Measurements from ENCODE around the gene CAMK1D. TPM values are rescaled to one million over a fixed set of nuclear protein-coding genes. Genes with fewer than 3 reads are reported as not detected.

The CAMK1D gene
- total RNA-seq, 4 donors from 2014 or later, result 29.7 to 36.7 (median 33.3) TPM

DNA sequence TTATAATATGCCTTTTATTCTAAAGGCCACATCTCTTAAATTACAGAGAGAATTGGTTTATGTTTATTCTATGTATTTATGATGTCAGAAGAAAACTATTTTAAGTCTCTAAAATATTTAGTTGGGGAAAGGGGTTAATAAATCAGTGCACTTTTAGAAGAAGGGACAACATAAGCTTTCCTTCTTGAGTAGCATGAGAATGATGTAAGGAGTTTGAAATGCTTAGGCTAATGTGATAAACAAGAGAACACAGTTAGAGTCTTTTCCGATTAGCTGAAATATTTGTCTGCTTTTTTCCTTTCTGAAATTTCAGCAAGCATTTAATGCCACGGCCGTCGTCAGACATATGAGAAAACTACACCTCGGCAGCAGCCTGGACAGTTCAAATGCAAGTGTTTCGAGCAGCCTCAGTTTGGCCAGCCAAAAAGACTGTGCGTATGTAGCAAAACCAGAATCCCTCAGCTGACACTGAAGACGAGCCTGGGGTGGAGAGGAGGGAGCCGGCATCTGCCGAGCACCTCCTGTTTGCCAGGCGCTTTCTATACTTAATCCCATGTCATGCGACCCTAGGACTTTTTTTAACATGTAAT lies 476.0 kb downstream of the CAMK1D start:
- 84 to 92% methylated on average over 12 of the region's 12 CpGs for WGBS, 2 donors
- no peak for TF ChIP-seq POLR2A (IDR thresholded peaks at IDR 0.05)
- H3K4me3 ChIP-seq (ENCODE audit: low read depth, poor library complexity, severe bottlenecking), result no peak overlapping the region
- intact Hi-C loops (cut with DNase I; ENCODE audit: low total_unique reads), result no loop called here
- no peak for DNase-seq (ENCODE audit: low spot score in 2 of 2)

DNA sequence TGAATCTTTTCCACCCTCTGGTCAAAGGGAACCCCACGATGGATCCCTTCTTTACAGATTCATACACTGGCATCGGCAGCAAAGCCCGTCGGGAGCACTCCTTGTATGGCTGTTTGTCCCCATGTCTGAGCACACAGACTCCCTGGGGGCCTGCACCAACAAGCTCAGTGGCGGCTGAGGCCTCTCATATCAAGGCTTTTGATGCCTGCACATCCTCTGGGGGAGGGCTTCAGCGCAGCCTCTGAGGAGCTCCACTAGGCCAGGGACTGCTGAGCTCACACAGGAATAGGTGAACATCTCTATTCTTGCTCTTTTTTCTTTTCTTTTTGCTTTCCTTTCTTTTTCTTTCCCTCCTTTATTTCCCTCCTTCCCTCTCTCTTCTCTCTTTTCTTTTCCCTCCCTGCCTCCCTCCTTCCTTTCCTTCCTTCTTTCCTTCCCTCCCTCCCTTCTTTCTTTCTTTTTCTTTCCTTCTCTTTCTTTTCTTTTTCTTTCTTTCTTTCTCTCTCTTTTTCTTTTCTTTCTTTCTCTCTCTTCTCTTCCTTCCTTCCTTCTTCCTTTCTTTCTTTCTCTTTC lies 477.5 kb downstream of the CAMK1D start:
- no peak overlapping the region for H3K4me3 ChIP-seq (ENCODE audit: low read depth, poor library complexity, severe bottlenecking)
- 55 to 66% methylated on average over 6 of the region's 6 CpGs for WGBS, 2 donors
- no peak for DNase-seq (ENCODE audit: low spot score in 2 of 2)
- TF ChIP-seq, protein P1, sequence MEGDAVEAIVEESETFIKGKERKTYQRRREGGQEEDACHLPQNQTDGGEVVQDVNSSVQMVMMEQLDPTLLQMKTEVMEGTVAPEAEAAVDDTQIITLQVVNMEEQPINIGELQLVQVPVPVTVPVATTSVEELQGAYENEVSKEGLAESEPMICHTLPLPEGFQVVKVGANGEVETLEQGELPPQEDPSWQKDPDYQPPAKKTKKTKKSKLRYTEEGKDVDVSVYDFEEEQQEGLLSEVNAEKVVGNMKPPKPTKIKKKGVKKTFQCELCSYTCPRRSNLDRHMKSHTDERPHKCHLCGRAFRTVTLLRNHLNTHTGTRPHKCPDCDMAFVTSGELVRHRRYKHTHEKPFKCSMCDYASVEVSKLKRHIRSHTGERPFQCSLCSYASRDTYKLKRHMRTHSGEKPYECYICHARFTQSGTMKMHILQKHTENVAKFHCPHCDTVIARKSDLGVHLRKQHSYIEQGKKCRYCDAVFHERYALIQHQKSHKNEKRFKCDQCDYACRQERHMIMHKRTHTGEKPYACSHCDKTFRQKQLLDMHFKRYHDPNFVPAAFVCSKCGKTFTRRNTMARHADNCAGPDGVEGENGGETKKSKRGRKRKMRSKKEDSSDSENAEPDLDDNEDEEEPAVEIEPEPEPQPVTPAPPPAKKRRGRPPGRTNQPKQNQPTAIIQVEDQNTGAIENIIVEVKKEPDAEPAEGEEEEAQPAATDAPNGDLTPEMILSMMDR (IDR thresholded peaks at IDR 0.05), result no peak
- no peak for TF ChIP-seq POLR2A (IDR thresholded peaks at IDR 0.05)
- intact Hi-C loops (cut with DNase I; ENCODE audit: low total_unique reads), result no loop called here

- H3K4me3 ChIP-seq (ENCODE audit: low read depth, poor library complexity, severe bottlenecking), result no peak overlapping the region
- 94 to 98% methylated on average over 16 of the region's 16 CpGs for WGBS, 2 donors
- TF ChIP-seq POLR2A (IDR thresholded peaks at IDR 0.05), result no peak
- TF ChIP-seq, protein P1 (IDR thresholded peaks at IDR 0.05), result no peak
- intact Hi-C loops (cut with DNase I; ENCODE audit: low total_unique reads), result no loop called here
- no peak for DNase-seq (ENCODE audit: low spot score in 2 of 2)
These were observed 479.4 kb downstream of the CAMK1D start for GRCh38 chr10:12828736-12829135.

- TF ChIP-seq POLR2A (IDR thresholded peaks at IDR 0.05), result no peak
- TF ChIP-seq, protein P1 (IDR thresholded peaks at IDR 0.05), result no peak
These were observed 480.6 kb downstream of the CAMK1D start for GRCh38 chr10:12829831-12830390.

DNA sequence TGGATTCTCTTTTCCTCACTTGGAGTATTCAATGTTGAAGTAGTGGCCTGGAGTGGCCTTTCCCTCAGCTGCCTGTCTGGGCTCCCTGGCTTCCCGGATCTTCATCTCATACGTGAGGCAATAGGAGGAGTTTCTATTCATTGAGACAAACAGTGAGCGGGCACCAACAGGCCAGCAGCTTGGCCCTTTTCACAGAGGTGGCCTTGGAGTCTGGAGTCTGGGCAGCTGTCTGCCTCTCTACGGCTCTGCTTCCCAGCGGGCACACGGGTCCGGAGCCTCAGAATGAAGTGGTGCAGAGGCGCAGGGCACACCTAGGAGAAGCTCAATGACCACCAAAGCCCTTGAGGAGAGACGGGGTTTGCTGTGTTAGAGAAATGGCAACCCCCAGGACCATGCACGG lies 482.7 kb downstream of the CAMK1D start:
- DNase-seq (ENCODE audit: low spot score in 2 of 2), result no peak
- intact Hi-C loops (cut with DNase I; ENCODE audit: low total_unique reads), result no loop called here
- no peak overlapping the region for H3K4me3 ChIP-seq (ENCODE audit: low read depth, poor library complexity, severe bottlenecking)
- 95 to 98% methylated on average over 10 of the region's 10 CpGs for WGBS, 2 donors
- no peak for TF ChIP-seq POLR2A (IDR thresholded peaks at IDR 0.05)
- TF ChIP-seq, protein P1 (IDR thresholded peaks at IDR 0.05), result no peak

More at GRCh38 chr10:12829831-12830390, 480.6 kb downstream of the CAMK1D start:
- DNase-seq (ENCODE audit: low spot score in 2 of 2), result no peak
- WGBS, 2 donors, result 77 to 87% methylated on average over 6 of the region's 6 CpGs
- H3K4me3 ChIP-seq (ENCODE audit: low read depth, poor library complexity, severe bottlenecking), result no peak overlapping the region
- intact Hi-C loops (cut with DNase I; ENCODE audit: low total_unique reads), result no loop called here

GRCh38 chr10:12833451-12833850 lies 484.1 kb downstream of the CAMK1D start:
- DNase-seq (ENCODE audit: low spot score in 2 of 2), result no peak
- intact Hi-C loops (cut with DNase I; ENCODE audit: low total_unique reads), result no loop called here
- TF ChIP-seq, protein P1 (IDR thresholded peaks at IDR 0.05), result no peak
- TF ChIP-seq POLR2A (IDR thresholded peaks at IDR 0.05), result no peak
- WGBS, 2 donors, result 49 to 70% methylated on average over 11 of the region's 11 CpGs
- H3K4me3 ChIP-seq (ENCODE audit: low read depth, poor library complexity, severe bottlenecking), result no peak overlapping the region
